ENCODE measurements around the gene DOCK9.

GRCh38 chr13:98843482-98843877, 134.4 kb downstream of the DOCK9 start:
- TF ChIP-seq EZH2 (IDR thresholded peaks at IDR 0.05; ENCODE audit: borderline replicate concordance, low read depth, low read length) (no peak), CHD4 (IDR thresholded peaks at IDR 0.05; ENCODE audit: insufficient read depth, insufficient replicate concordance, low read depth, low read length, poor library complexity, severe bottlenecking) (no peak), JUND (IDR thresholded peaks at IDR 0.05; ENCODE audit: borderline replicate concordance, low read depth, low read length) (no peak), JUND (tag; IDR thresholded peaks at IDR 0.05; ENCODE audit: borderline replicate concordance, low read depth, low read length) (no peak), CTCF (IDR thresholded peaks at IDR 0.05 in 2 of 3, conservative IDR thresholded peaks at IDR 0.05 in 1 of 3; ENCODE audit: insufficient read depth in 2 of 3, low read depth in 1 of 3, low read length in 3 of 3) (no peak), ESRRB (CRISPR knock-in tag; IDR thresholded peaks at IDR 0.05; ENCODE audit: borderline replicate concordance) (no peak), ZNF551 (CRISPR knock-in tag; IDR thresholded peaks at IDR 0.05) (no peak), CHD1 (IDR thresholded peaks at IDR 0.05; ENCODE audit: low read length) (no peak), E2F1 (CRISPR knock-in tag; IDR thresholded peaks at IDR 0.05) (no peak), RBM17 (IDR thresholded peaks at IDR 0.05; ENCODE audit: borderline replicate concordance, low read depth, low read length) (no peak), ZNF449 (CRISPR knock-in tag; IDR thresholded peaks at IDR 0.05) (no peak), CCAR2 (IDR thresholded peaks at IDR 0.05; ENCODE audit: low read depth, low read length) (no peak), ZBTB33 (CRISPR knock-in tag; IDR thresholded peaks at IDR 0.05) (no peak), RFX7 (CRISPR knock-in tag; IDR thresholded peaks at IDR 0.05) (no peak), REST (IDR thresholded peaks at IDR 0.05; ENCODE audit: borderline replicate concordance) (no peak), REST (CRISPR knock-in tag; IDR thresholded peaks at IDR 0.05; ENCODE audit: low read depth) (no peak)

Data from K562 (cell line).